HEK293T (cell line): ENCODE measurements around the gene SPDYE2.
"Not testable (repeated sequence)": the region's sequence is repeated elsewhere in the genome, so short reads cannot be mapped to it uniquely, and the experiment has no call there.

Source experiments
- ARNT ChIP-seq: fragments of 450-650 bp; IDR thresholded peaks from 2 replicates; pipeline ENCODE4 v1.6.1; 2017; ENCODE audit warnings: mild to moderate bottlenecking
- BHLHE40 ChIP-seq: fragments of 450-650 bp; IDR thresholded peaks from 2 replicates; pipeline ENCODE4 v1.6.1; 2016; ENCODE audit warnings: mild to moderate bottlenecking, moderate library complexity, borderline replicate concordance
- FOXA1 ChIP-seq: fragments of 450-650 bp; IDR thresholded peaks from 2 replicates; pipeline ENCODE4 v1.6.1; 2016; ENCODE audit warnings: mild to moderate bottlenecking
- FOXK2 ChIP-seq: fragments of 450-650 bp; IDR thresholded peaks from 2 replicates; pipeline ENCODE4 v1.6.1; 2016; ENCODE audit warnings: mild to moderate bottlenecking
- FOXM1 ChIP-seq: fragments of 450-650 bp; IDR thresholded peaks from 2 replicates; pipeline ENCODE4 v1.6.1; 2017; ENCODE audit warnings: mild to moderate bottlenecking, borderline replicate concordance
- HDGF ChIP-seq: fragments of 450-650 bp; IDR thresholded peaks from 2 replicates; pipeline ENCODE4 v1.6.1; 2017; ENCODE audit warnings: antibody characterized with exemption, borderline replicate concordance
- L3MBTL2 ChIP-seq: fragments of 450-650 bp; conservative IDR thresholded peaks from 2 replicates; pipeline ENCODE4 v1.6.1; 2016; ENCODE audit warnings: mild to moderate bottlenecking
- NFRKB ChIP-seq: fragments of 450-650 bp; IDR thresholded peaks from 2 replicates; pipeline ENCODE4 v1.6.1; 2016; ENCODE audit warnings: mild to moderate bottlenecking, moderate library complexity
- SP1 ChIP-seq: fragments of 450-650 bp; IDR thresholded peaks from 2 replicates; pipeline ENCODE4 v1.6.1; 2017
- SUZ12 ChIP-seq: fragments of 450-650 bp; IDR thresholded peaks from 2 replicates; pipeline ENCODE4 v1.6.1; 2016; ENCODE audit warnings: mild to moderate bottlenecking
- TARDBP ChIP-seq: fragments of 450-650 bp; IDR thresholded peaks from 2 replicates; pipeline ENCODE4 v1.6.1; 2016

DNA sequence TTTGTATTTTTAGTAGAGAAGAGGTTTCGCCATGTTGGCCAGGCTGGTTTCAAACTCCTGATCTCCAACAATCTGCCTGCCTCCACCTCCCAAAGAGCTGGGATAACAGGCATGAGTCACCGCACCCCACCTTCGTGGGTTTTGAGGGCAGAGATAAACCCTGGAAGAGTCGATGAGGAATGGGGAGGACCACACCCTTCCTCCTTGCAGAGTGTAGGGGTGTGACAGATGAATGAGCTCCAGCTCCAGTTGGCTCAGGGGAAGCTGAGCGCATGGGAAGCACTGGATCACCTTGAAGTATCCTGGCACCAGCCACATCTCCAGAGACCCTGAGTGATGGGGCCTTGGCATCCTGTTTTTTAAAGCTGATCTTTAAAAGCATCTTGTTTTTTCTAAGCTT, 32.5 kb downstream of the SPDYE2 start:
- not testable (repeated sequence) for TF ChIP-seq FOXK2, FOXM1, HDGF, L3MBTL2, NFRKB, BHLHE40, SP1, FOXA1, SUZ12, ARNT, TARDBP
